GM19351 (cell line): ENCODE results near the gene ATF1.
A peak's percentile ranks its signal among the peaks of the same experiment; 100 is the strongest.

Source experiments
- ATAC-seq: cut with Tn5 transposase; IDR thresholded peaks from one replicate; pipeline ENCODE4 v1.9.1; 2021; ENCODE audit warnings: mild to moderate bottlenecking, moderate library complexity; ENCODE audit not compliant: unreplicated experiment

ATF1 gene

GRCh38 chr12:50763639-50764285, at the start of gene ATF1:
Gene ATF1, plus strand, starts transcription at chr12:50764101. Its CDS starts 16,045 bp downstream, at chr12:50780146.
- peak; percentile 70 for ATAC-seq

- ATAC-seq = no peak
These were observed 48.7 kb upstream of the ATF1 start for GRCh38 chr12:50715174-50715573.

- no peak for ATAC-seq
These were observed 45.1 kb upstream of the ATF1 start for GRCh38 chr12:50718760-50719159.

DNA sequence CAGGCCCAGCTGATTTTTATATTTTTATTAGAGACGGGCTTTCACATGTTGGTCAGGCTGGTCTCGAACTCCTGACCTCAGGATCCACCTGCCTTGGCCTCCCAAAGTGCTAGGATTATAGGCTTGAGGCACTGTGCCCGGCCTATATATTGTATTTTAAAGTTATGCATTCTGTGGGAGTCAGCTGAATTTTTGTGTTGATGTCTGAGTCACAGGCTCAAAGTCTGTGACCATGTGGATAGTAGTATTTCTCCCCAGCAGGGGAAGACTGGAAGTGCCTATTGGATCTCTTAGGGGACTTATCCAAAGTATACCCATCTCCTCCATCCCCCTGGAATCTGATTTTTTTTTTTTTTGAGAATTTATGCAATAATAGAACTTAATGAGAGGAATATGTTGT, 43.8 kb upstream of the ATF1 start:
- no peak for ATAC-seq

GRCh38 chr12:50720501-50720900, 43.4 kb upstream of the ATF1 start:
- no peak for ATAC-seq

GRCh38 chr12:50723865-50724264, 40.0 kb upstream of the ATF1 start:
- ATAC-seq = no peak

DNA sequence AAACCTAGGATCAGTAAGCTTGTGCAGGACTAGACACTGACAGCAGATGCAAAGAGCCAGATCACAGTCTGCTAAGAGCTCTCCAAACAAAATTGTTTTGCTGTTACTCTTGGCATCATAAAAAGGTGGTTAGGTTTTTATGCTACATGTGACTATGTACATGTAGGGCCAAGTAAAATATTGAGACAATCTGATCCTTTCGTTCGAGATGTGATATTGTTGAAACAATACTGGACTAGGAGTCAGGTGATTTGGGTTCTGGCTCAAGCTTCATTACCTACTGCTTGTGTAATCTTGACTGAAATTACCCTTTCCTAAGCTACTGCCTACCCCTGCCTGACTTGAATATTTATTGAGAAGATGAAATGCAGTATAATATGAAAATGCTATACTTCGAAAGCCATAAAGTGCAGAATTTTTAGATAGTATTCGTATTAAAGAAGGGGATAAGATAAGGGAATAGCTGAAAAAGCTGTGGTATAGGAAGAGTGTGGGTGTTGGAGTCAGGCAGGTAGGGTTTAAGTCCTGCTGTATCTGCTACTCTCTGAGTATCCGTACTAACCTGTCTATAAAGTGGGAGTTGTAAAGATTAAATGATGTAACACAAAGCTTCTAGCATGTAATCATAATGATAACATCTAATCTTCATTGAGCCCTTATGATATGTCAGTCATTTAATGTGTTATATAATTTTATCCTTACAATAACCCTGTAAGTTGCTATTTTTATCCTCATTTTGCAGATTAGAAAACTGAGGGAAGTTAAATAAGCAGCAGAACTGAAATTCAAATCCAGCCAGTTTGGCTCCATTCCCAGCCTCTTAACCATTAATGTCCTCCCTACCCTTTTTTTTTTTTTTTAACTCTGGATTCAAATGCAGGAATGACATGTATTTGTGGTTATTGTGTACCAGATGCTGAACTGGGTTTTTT, 38.6 kb upstream of the ATF1 start:
- ATAC-seq = no peak

DNA sequence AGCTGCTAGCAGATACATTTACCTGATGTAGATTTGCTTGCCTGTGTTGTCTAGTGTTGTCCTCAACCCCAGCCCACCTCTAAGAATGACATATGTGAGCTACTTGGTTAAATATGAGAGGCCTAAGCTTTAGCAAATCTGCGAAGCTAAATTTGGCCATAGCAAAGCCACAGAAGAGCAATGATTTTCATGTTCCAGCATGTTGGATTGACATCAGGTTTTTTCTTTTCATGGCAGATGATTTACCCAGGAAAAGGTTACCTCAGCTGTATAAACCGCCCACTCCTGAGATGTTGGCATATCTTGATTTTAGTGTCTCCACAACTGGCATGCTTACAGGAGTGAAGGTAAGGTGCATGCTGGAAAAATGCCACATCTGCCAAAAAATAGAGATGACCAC, 36.4 kb upstream of the ATF1 start:
- no peak for ATAC-seq

DNA sequence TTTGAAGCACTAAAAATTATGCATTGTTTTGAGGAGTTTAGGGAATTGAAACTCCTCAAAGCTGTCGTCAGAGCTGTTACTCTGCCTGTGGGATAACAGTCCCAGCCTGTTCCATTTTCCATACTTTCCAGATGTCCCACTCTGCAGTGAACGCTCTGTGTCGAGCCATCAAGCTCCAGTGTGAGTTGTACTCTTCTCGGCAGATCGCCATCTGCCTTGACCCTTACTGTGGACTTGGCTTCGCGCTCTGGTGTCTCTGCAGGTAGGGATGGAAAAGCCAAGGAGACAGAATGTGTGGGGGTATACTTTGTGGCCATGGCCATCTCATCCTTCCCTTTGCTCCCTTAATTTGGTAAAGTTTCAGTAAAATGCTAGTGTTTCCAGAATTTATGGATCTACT, 35.5 kb upstream of the ATF1 start:
- no peak for ATAC-seq

DNA sequence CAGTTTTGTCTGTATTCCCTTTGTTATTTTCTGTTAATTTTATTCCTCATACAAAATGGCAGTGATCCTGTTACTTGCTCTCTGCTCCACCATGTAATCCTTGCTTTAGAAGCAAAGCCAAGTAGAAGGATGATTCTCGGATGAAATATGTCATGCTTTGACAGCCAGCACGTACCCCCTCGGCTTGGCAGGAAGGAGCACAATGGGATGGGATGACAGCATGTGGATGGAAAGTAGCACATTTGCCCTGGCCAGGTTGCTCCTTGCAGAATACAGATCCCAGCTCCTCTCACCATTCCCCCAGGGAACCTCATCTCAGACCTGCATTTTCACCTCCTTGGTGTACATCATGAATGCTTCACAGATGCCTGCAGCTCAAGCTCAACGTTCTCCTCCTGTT, 35.1 kb upstream of the ATF1 start:
- ATAC-seq = no peak

GRCh38 chr12:50732591-50732990, 31.3 kb upstream of the ATF1 start:
- no peak for ATAC-seq

GRCh38 chr12:50733706-50734105, 30.2 kb upstream of the ATF1 start:
- no peak for ATAC-seq

- ATAC-seq = no peak
These were observed 29.3 kb upstream of the ATF1 start for GRCh38 chr12:50734409-50735263.

GRCh38 chr12:50739611-50740010, 24.3 kb upstream of the ATF1 start:
- no peak for ATAC-seq

GRCh38 chr12:50740307-50740706, 23.6 kb upstream of the ATF1 start:
- ATAC-seq = no peak

DNA sequence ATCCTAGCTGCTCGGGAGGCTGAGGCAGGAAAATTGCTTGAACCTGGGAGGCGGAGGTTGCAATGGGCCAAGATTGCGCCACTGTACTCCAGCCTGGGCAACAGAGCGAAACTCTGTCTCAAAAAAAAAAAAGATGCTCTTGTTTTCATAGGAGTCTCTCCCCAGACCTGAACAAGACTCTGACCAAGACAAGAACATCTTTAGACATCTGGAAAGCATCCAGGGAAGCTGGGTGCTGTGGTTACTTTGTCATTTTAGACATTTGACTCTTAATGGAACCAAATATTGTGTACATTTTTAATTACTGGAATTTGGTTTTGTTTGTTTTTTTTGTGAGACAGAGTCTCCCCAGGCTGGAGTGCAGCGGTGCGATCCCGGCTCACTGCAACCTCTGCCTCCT, 21.1 kb upstream of the ATF1 start:
- ATAC-seq = no peak

- ATAC-seq = no peak
These were observed 18.0 kb upstream of the ATF1 start for GRCh38 chr12:50745861-50746260.

DNA sequence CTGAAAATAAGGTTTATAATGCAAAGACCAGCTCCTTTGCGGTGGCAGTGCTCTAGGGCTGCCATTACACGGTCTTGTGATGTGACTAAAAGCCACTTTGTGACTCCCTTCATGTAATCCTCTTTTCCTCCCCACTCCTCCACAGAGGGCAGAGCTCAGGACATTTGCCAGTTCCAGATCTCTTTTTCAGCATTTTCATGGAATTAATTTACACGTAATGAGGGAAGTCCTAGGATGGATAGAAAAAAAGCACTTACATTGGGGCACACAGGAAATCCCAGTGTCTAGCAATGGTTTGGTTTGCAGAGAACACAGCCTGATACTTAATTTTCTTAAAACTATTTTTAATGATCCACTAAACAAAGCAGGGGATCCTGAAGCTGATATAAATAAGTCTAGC, 17.5 kb upstream of the ATF1 start:
- no peak for ATAC-seq

- no peak for ATAC-seq
These were observed 16.1 kb upstream of the ATF1 start for GRCh38 chr12:50747817-50748216.

DNA sequence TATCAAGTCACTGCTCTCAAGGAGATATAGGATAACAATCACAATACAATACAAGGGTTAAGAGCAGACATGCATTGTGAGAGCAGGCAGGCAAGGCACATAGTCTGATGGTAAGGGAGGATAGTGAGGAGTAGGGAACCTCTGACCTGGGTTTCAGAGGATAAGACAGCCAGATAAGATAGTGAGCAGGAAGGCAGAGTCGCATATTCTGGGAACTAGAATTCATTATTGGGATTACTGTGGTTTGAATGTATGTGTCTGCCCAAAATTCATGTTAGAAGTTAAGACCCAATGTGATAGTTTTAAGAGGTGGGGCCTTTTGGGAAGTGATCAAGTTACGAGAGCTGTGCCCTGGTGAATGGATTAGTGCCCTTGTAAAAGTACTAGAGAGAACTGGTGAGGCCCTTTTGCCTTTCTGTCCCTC, 14.4 kb upstream of the ATF1 start:
- ATAC-seq = no peak

GRCh38 chr12:50750366-50750765, 13.5 kb upstream of the ATF1 start:
- no peak for ATAC-seq
